Left renal pelvis (tissue), 4 donors: ENCODE measurements around the gene TFE3. TPM values are rescaled to one million over a fixed set of nuclear protein-coding genes. Genes with fewer than 3 reads are reported as not detected.

Experiments used
- DNase-seq, 4 donors: peaks; one replicate each; pipeline ENCODE4 v3.0.0-alpha.2; 2013; ENCODE audit warnings: low read depth in 4 of 4, low spot score in 3 of 4
- polyA plus RNA-seq, 4 donors: library from polyadenylated mRNA; unstranded; fragments of 120-200 nt; gene quantifications; one replicate each; pipeline ENCODE4 v1.2.1, GENCODE V29; 2013; ENCODE audit not compliant: insufficient read length in 4 of 4

TFE3 gene, protein sequence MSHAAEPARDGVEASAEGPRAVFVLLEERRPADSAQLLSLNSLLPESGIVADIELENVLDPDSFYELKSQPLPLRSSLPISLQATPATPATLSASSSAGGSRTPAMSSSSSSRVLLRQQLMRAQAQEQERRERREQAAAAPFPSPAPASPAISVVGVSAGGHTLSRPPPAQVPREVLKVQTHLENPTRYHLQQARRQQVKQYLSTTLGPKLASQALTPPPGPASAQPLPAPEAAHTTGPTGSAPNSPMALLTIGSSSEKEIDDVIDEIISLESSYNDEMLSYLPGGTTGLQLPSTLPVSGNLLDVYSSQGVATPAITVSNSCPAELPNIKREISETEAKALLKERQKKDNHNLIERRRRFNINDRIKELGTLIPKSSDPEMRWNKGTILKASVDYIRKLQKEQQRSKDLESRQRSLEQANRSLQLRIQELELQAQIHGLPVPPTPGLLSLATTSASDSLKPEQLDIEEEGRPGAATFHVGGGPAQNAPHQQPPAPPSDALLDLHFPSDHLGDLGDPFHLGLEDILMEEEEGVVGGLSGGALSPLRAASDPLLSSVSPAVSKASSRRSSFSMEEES
- 10 to 100 TPM; 26.8 to 38.4 (median 34.1) TPM for polyA plus RNA-seq

DNA sequence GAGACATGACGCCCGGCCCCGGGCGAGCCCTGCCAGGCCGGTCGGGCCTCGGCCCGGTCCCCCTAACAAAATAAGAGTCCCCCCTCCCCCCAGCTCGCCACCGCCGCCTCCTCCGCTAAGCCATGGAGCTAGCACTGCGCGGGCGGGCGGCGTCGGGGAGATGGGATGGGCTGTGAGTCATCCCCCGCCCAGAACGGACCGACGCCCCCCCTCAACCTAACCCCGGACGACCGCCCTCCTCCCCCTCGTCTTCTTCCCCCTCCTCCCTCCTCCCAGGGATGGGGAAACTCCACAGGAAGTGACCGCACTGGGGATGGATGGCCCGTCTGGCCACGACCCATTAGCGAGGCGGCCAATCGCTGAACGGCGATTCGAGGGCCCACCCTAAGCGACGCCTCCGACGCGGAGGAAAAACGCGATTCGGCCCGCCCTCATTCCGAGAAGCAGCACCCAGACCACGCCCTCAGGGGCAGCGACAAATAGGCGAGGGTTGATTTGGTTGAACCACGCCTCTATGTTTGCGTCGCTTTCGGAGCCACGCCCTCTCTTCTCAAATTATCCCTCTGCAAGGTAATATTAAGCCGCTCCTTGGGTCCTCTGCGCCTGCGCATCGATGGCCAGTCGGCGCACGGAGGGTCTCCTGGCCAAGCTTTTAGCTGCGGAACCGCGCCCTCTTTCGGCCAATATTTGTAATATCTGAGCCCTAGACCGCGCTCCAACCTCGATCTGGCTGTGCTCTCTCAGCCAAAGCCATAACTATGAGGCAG is at the start of gene TFE3:
TFE3 (minus strand) TSS at position 138 of the 767 bp plus-strand sequence; CDS start at position 7, 131 bp downstream.
- DNase-seq: peak; percentile 89 to 94 (median 92)

GRCh38 chrX:49089553-49089952 is 46.4 kb upstream of the TFE3 start:
- no peak for DNase-seq

- no peak for DNase-seq
These were observed 39.2 kb upstream of the TFE3 start for GRCh38 chrX:49082271-49082871.

- DNase-seq: no peak
These were observed 36.6 kb upstream of the TFE3 start, which contains the start of gene WDR45 for GRCh38 chrX:49079489-49080428. TSS of gene WDR45 (minus strand) at chrX:49079887. CDS start at chrX:49078095, 1,792 bp downstream.

- no peak for DNase-seq
These were observed 34.8 kb upstream of the TFE3 start for GRCh38 chrX:49077941-49078340.

DNA sequence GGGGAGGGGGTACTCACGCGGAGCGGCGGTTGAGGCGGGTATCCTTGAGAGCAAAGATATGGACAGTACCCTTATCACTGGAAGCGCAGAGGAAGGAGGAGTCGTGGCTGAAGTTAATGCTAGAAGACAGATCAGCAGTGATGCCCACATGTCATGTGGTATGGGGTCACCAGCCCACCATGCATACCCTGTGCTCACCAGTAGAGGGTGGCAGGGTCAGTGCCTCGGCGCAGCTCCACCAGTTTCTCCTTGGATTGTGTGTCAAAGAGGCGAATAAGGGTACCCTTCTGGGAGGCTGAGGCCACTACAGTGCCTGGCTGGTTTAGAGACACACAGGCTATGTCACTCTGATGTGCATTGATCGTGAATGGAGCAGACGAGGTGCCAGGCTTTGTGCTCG is 32.2 kb upstream of the TFE3 start:
- DNase-seq: no peak

DNA sequence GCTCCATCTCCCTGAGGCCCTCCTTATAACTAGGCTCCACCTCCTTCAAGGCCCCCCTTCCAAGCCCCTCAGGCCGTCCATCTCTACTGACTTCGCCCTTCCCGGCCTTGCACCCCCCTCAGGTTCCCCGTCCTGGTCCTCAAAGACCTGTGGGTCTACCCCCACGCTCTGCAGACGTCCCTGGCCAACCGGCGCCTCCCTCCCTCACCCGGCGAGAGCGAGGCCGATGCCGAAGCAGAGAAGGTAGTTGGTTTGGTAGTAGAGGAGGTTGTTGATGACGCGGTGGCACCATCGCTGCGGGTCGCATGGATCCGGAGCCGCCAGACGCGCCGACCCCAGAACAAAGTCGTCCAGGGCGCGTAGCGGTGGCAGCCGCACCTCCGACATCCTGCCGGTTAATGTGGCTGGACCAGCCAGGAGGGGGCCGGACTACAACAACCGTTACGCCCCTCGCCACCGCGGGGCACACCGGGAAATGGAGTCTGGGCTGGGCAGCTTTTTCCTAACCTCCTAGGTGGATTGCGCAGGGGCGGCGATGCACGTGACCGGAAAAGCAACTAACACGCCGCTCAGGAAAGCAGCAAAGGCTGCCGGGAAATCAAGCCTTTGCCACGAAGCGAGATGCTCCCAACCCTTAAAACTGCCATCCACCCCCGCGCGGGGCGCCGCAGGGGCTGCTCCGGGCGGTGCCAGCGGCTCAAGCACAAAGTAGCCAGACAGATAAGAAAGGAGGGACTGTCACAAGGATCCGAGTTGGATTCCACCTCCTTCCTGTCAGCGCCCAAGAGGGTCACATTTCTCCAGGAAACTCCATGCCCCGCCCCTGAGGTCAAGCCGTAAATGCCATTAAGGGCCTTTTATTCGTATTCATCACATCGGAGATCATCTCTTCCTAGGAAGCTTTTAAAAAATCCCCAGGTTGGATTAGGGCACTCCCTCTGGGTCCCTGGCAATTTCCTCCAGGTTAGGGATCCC is 30.7 kb upstream of the TFE3 start, which contains the start of gene PRAF2:
PRAF2 (minus strand) TSS at position 402 of the 975 bp plus-strand sequence; CDS start at position 387, 15 bp downstream.
- peak; percentile 67 to 87 (median 76) for DNase-seq

DNA sequence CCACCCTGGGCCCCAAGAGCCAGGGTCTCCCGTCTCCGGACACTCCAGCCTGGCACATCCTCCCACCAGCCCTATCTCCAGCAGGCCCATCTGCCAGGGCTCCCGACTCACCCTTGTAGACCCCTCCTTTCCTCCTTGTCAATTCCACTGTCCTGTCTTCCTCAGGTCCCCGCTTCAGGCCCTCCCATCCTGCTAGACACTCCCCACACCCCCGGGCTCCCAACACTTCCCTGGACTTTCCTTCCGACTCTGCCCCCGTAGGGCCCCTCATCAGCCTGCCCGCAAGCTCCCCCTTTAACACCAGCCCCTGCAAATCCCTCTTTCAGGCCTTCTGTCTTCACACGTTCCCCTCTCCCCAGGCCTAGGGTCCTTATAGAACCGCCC is 29.5 kb upstream of the TFE3 start:
- DNase-seq: no peak

DNA sequence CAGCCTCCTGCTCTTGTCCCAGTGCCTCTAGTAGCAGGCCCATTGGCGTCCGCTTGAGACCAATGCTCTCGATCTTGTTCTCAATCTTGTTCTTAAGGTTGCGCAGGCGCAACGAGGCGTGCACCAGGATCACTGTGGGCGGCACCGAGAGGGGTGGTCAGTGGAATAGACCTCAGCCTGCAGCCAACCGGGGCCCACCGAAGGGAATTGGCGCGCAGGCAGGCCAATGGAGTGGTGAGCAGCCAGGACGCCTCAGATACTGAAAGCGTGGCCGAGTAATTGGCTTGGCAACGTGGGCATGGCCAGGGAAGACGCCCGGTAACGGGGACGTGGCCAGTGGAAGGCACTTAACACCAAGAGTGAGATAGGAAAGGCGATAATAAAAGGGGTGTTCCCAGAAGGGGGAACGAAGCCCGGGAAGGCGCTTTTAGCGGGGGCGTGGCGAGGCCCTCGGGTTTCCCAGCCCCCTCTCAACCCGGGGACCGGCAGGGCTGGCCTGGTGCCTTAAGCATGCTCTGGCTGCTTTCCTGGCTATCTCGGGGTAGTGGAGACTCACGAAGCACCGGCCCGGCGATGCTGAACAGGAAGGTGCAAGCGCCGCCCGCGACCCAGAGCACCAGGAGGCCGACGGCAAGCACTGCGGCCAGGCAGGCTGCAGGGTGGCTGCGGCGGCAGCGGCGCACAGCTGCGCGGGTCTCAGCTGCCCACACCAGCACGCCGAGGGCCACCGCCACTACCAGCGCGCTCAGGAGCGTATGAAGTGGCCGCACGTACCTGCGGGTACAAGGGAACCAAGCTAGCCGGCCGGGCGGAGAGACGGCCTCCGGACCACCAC is 28.9 kb upstream of the TFE3 start:
- DNase-seq: peak in 1 of 4 donors; percentile 49

GRCh38 chrX:49070988-49071387 is 27.8 kb upstream of the TFE3 start:
- no peak for DNase-seq

GRCh38 chrX:49069038-49069437 is 25.9 kb upstream of the TFE3 start:
- no peak for DNase-seq

DNA sequence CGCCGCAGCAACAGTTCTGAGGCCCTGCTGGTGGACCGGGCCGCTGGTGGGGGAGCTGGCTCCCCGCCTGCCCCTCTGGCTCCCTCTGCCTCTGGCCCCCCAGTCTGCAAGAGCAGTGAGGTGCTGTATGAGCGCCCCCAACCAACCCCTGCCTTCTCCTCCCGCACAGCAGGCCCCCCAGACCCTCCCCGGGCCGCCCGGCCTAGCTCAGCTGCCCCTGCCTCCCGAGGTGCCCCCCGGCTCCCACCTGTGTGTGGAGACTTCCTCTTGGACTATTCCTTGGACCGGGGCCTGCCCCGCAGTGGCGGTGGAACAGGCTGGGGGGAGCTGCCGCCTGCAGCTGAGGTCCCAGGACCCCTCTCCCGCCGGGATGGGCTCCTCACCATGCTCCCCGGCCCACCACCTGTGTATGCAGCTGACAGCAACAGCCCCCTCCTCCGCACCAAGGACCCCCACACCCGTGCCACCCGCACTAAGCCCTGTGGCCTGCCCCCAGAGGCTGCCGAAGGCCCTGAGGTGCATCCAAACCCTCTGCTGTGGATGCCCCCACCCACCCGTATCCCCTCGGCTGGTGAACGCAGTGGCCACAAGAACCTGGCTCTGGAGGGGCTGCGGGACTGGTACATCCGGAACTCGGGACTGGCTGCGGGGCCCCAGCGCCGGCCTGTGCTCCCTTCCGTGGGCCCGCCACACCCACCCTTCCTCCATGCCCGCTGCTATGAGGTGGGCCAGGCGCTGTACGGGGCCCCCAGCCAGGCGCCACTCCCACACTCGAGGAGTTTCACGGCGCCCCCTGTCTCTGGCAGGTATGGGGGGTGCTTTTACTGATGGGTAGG is 24.3 kb upstream of the TFE3 start:
- no peak for DNase-seq

GRCh38 chrX:49066690-49067089 is 23.5 kb upstream of the TFE3 start:
- DNase-seq: no peak

GRCh38 chrX:49066278-49066677 is 23.1 kb upstream of the TFE3 start:
- no peak for DNase-seq

DNA sequence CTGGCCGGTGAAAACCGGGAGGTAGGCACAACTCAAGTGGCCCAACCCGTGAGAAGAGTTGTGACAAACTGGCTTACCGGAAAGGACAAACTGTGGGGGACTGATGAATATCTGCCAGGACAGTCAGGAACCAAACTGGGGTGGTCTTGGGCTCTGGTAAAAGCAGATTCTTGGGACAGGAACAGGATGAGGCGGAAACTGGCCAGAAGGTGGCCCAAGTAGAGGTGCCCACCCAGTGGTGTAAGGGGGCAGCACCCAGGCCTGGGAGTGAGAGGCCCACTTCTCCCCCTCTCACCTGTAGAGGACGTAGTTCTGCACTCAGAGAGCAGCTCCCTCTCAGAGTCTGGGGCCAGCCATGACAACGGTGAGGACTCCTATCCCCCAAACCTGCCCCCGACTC is 21.6 kb upstream of the TFE3 start:
- no peak for DNase-seq

DNA sequence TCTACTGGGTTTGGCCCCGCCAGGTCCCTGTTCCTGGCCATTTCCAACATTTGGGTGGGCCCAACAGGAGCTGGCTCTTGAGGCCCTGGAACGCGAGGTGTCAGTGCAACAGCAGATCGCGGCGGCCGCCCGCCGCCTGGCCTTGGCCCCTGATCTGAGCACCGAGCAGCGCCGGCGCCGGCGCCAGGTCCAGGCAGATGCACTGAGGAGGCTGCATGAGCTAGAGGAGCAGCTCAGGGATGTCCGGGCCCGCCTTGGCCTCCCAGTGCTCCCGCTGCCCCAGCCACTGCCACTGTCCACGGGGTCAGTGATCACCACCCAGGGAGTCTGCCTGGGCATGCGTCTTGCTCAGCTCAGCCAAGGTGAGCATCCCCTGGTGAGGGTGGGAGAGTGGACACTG is 21.1 kb upstream of the TFE3 start:
- DNase-seq: no peak

- DNase-seq: no peak
These were observed 20.6 kb upstream of the TFE3 start for GRCh38 chrX:49063715-49064114.
